ENCODE data around the gene NR2F2.

Gene NR2F2

DNA sequence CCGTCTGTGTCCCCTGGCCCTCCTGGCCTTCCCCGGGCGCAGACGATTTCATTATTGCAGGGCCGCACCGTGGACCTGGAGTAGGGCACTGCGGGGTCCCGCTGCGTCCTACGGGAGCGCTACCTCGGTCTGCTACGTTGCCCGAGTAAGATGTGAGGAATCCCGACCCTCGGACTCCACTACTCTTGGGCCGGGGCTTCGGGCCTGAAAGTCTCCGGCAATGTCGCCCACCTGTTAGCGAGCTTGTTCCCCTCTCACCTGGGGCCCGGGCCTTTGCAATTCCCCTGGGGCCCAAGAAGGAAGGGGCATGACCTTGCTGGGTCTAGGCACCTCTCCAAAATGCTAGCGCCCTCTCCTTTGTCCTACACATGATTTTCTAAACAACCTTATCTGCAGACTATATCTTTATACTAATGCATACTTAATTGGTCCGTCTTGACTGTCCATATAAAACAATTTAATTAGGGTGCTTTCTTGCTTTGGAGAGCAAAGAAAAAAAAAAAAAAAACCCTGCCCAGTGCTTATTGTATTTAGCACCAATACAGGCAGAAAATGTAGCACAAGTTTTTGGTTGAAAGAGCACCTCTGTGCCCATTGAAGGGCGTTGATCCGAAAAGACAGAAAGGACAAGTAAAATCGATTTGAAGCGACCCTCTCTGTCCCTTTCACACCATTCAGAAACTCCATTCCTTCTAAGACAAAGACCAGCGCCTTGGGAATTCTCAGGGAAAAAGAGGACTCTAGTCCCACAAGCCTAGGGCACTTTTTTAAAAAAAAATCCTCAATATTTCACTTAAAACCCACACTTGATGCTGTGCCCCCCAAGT lies 7.0 kb upstream of the NR2F2 start:
- Histone ChIP-seq H3K27ac (peak overlapping the region; percentile 99), H3K4me3 (peak overlapping the region; percentile 94)
- peak; percentile 76 for DNase-seq (ENCODE audit: low spot score)
- TF ChIP-seq, protein P1, sequence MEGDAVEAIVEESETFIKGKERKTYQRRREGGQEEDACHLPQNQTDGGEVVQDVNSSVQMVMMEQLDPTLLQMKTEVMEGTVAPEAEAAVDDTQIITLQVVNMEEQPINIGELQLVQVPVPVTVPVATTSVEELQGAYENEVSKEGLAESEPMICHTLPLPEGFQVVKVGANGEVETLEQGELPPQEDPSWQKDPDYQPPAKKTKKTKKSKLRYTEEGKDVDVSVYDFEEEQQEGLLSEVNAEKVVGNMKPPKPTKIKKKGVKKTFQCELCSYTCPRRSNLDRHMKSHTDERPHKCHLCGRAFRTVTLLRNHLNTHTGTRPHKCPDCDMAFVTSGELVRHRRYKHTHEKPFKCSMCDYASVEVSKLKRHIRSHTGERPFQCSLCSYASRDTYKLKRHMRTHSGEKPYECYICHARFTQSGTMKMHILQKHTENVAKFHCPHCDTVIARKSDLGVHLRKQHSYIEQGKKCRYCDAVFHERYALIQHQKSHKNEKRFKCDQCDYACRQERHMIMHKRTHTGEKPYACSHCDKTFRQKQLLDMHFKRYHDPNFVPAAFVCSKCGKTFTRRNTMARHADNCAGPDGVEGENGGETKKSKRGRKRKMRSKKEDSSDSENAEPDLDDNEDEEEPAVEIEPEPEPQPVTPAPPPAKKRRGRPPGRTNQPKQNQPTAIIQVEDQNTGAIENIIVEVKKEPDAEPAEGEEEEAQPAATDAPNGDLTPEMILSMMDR (IDR thresholded peaks at IDR 0.05) = no peak

DNA sequence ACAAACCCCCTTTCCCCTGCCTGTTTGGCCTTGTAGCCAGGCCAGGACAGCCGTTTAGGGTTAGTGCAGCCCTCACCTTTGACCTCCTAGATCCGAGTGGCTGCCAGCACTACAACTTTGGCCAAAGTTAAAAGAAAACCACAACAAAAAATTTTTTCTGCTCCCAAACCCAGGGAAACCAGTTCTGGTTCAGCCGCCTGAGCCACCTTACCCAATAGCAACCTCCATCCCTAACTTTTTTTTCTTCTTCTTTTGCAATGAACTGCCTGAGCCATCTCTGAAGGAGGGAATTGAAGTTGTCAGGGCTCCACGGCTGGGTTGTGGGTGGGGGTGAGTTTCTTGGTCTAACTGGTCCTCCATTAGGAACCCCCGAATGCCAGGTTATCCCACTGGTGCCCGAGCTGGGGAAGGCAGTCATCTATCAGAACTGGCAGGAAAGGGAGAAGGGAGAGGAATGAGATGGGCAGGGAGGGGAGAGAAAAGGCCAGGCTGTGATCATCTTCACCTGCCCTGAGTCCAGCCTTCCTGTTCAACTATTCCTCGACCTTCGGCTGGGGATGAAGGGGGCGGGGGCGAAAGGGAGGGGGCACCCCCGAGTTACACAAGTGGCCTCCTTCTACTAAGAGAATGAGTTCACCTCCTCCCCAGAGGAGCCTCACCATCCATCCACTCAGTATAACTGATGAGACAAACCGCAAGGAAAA lies 6.2 kb upstream of the NR2F2 start:
- Histone ChIP-seq H3K4me3 (peak overlapping the region; percentile 94), H3K27ac (peak overlapping the region; percentile 99)
- peak; percentile 78 for DNase-seq (ENCODE audit: low spot score)
- TF ChIP-seq, protein P1 (IDR thresholded peaks at IDR 0.05) = no peak

DNA sequence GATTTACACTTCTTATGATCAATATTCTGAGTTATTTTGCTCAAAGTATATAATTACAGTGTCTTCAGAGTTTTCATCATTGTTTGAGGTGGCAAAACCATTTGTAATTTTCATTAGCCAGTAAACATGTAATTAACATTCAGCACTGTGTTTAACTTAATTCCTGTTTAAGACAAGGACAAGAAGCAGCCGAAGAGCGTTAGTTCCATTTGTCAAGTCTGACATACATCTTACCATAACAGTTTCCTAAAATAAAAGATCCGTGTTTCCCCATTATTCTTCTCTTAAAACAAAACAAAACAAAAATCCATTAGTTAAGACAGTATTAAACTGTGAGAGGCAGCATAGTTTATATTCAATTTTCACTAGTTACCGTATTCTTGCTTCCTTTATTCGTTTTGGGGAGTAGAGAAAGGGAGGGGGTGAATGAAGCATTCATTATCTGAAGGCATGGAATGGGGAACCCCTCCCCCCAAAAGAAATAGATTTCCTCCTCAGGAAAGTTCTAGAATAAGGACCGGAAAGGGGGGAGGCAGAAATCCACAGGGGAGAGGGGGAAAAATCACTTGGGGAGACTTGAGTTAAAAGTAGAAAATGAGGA lies 5.5 kb upstream of the NR2F2 start:
- peak overlapping the region; percentile 94 for H3K4me3 ChIP-seq
- no peak for DNase-seq (ENCODE audit: low spot score)
- TF ChIP-seq, protein P1 (IDR thresholded peaks at IDR 0.05) = no peak
- H3K27ac ChIP-seq = peak overlapping the region; percentile 99

DNA sequence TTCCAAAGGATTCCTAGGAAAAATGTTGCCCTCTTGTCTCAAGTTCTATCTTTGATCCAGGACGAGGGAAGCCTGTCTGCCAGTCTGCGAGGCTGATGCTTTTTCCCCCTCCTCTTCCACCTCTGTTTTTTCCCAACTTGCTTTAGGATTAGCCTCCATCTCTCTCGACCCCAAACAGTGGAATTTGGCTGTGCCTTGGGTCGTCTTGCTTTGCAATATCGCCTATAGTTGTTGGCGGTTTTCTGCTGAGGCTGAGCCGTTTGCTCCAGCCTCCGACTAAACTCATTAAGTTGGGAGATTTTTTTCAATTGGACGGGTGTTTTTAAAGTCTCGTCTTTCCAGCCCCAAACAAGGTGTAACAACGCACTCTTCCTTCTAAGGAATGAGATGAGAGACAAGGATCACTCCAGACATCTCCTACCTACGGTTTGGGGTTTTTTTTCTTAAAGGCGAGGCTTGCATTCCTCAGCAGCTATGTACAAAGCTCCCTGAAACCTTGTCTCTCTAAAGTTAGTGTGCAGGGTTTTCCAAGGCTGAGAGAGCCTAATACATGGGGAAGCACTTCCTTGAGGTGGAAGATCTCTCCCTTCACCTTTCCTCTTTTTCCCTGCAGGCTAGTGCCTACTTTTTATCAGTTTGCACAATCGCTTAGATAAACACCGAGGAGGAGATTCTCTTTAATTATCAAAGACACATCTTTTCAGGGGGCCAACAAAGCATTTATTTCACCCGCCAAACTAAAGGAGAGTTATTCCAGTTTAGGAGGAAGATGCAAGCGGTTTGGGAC lies 4.8 kb upstream of the NR2F2 start:
- Histone ChIP-seq H3K27ac (peak overlapping the region; percentile 99), H3K4me3 (peak overlapping the region; percentile 94)
- TF ChIP-seq, protein P1 (IDR thresholded peaks at IDR 0.05) = no peak
- DNase-seq (ENCODE audit: low spot score) = peak; percentile 73

DNA sequence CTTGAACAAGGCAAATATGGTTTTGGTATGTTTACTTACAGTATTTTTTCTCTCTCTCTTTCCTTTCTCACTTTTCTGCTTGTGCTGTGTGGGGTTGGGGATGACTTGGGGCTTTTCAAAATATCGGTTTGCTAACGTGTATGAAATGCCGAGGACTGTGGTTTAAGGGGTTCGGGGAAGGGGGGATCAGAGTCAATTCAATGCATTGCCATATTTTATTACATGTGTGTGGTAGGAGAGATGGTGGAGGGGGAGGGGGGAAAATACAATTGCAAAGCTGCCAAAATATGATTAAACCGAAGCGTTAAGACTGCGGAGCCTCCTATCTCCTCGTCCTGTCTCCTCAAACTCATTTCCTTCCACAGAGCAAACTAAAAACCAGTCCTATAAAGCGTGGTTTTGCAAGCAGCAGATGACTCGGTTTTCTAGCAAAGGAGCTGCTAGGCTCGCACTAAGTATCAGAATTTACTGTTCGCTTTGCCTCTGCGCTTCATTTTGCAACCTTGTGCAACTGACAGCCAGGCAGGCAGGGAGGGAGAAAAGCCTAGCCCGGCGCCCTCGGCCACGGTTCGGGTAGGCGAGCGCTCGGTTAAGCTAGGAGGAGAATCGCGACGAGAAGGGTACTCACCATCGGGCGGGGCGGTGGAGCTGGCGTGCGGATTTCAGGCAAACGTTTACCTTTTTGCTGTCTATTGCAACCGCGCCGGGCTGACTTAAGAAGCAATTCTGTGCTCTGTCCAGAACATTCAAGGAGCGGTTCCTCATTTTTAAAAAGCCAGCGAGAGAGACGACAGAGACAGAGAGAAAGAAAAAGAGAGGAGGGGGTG lies 4.0 kb upstream of the NR2F2 start:
- TF ChIP-seq, protein P1 (IDR thresholded peaks at IDR 0.05) = no peak
- Histone ChIP-seq H3K27ac (peak overlapping the region; percentile 99), H3K4me3 (peak overlapping the region; percentile 94)
- peak; percentile 80 for DNase-seq (ENCODE audit: low spot score)

DNA sequence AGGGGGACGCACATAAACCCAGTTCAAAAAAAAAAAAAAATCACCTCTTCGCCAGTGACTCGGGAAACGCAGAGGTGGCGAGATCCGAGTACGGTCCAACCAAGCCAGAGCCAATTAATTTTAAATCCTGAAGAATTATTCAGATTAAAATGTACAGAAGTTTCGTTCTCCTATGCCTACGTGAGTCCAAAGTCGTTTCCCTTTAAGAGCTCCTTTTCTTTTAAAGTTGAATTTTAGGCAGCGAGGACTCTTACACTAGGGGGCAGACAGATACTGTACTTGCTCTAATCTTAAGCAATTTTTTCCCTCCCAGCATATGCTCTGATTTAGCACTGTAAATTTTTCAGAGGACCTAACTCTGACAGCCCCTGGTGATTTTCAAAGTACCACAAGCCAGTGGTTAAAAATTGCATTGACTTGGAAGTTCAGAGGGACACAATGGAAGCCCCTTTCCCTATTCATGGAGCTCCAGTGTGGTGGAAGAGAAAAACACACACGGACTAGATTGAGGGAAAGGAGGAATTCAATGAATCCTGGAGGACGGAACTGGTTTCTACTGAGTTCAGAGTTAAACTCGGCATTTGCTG lies 3.3 kb upstream of the NR2F2 start:
- TF ChIP-seq, protein P1 (IDR thresholded peaks at IDR 0.05) = peak; percentile 57
- DNase-seq (ENCODE audit: low spot score) = no peak
- peak overlapping the region; percentile 99 for H3K27ac ChIP-seq
- peak overlapping the region; percentile 94 for H3K4me3 ChIP-seq

All from coronary artery (tissue), 2 donors.